Caco-2 (cell line): ENCODE data around the gene VPS41. TPM values are rescaled to one million over a fixed set of nuclear protein-coding genes. Genes with fewer than 3 reads are reported as not detected.

Source experiments
- BruUV-seq: library from RNA; stranded (reverse); fragments of 400-500 nt; replicated peaks from 2 replicates; lab custom pipeline; 2021; lab: Mats Ljungman, UMichigan
- CTCF ChIA-PET: fragments of 300-600 bp; sonication (Branson Sonifier 250); formaldehyde crosslinking; loops from one replicate; lab custom pipeline; 2022; ENCODE audit warnings: antibody characterized with exemption; lab: Charles Lee
- POLR2A ChIA-PET: fragments of 300-600 bp; sonication (Branson Sonifier 250); formaldehyde crosslinking; loops from one replicate; lab custom pipeline; 2022; ENCODE audit warnings: antibody characterized with exemption; lab: Charles Lee
- DNase-seq, 2 experiments: peaks; one replicate each; pipeline versions ENCODE4 v3.0.0 to v3.0.0-alpha.2; 2020 to 2022
- H3K27me3 ChIP-seq: replicated peaks from 2 replicates; pipeline ENCODE4 v1.6.0; 2011; ENCODE audit warnings: low read length; ENCODE audit not compliant: control insufficient read depth, insufficient read depth
- H3K36me3 ChIP-seq: 2 replicates; pipeline ENCODE4 v1.5.1; 2011; ENCODE audit warnings: low read length; ENCODE audit not compliant: control insufficient read depth, insufficient read depth
- H3K4me1 ChIP-seq: fragments of 250-450 bp; sonication (Bioruptor Pico); 2 replicates; pipeline ENCODE4 v1.5.1; 2020; ENCODE audit warnings: mild to moderate bottlenecking
- H3K4me3 ChIP-seq: 2 replicates; pipeline ENCODE4 v1.5.1; 2011; ENCODE audit warnings: low read depth, mild to moderate bottlenecking, control low read depth, low read length
- H3K9me3 ChIP-seq: fragments of 250-450 bp; sonication (Bioruptor Pico); 2 replicates; pipeline ENCODE4 v1.5.1; 2020; ENCODE audit warnings: mild to moderate bottlenecking, moderate library complexity
- H3K27ac Mint-ChIP-seq: one replicate; pipeline ENCODE4 v1.8.0; 2022; ENCODE audit warnings: mixed read lengths; ENCODE audit not compliant: unreplicated experiment
- H3K27me3 Mint-ChIP-seq: one replicate; pipeline ENCODE4 v1.8.0; 2022; ENCODE audit warnings: mixed read lengths; ENCODE audit not compliant: insufficient read depth, unreplicated experiment
- H3K36me3 Mint-ChIP-seq: one replicate; pipeline ENCODE4 v1.8.0; 2022; ENCODE audit warnings: mild to moderate bottlenecking, mixed read lengths; ENCODE audit not compliant: insufficient read depth, unreplicated experiment
- H3K4me1 Mint-ChIP-seq: one replicate; pipeline ENCODE4 v1.8.0; 2022; ENCODE audit warnings: low read depth, mixed read lengths; ENCODE audit not compliant: unreplicated experiment
- H3K4me3 Mint-ChIP-seq: one replicate; pipeline ENCODE4 v1.8.0; 2022; ENCODE audit warnings: mild to moderate bottlenecking, moderate library complexity, mixed read lengths; ENCODE audit not compliant: unreplicated experiment
- H3K9me3 Mint-ChIP-seq: one replicate; pipeline ENCODE4 v1.8.0; 2022; ENCODE audit warnings: mixed read lengths; ENCODE audit not compliant: unreplicated experiment
- CTCF ChIP-seq, 2 experiments: fragments of 200-600 bp in 1 of 2; IDR thresholded peaks; 1 replicate in 1 of 2; 2 replicates in 1 of 2; pipeline versions ENCODE4 v1.5.1 to v1.8.0; 2011 to 2022; ENCODE audit warnings: antibody characterized with exemption in 1 of 2, control low read depth in 1 of 2, inconsistent platforms in 1 of 2, low read depth in 1 of 2, low read length in 1 of 2, mild to moderate bottlenecking in 1 of 2, moderate library complexity in 1 of 2; ENCODE audit not compliant: insufficient read depth in 1 of 2, severe bottlenecking in 1 of 2, unreplicated experiment in 1 of 2
- intact Hi-C: fragments of 100-400 bp; cut with micrococcal nuclease; formaldehyde crosslinking; loops from one replicate; pipeline ENCODE4 v1.10.0; 2022; ENCODE audit not compliant: unreplicated experiment
- total RNA-seq: library from RNA; stranded (reverse); gene quantifications from 2 replicates; pipeline ENCODE4 v1.2.3, GENCODE V29; 2022

The VPS41 gene
- total RNA-seq, 1 experiment from 2014 or later: 86.9 TPM

- BruUV-seq: no TSS peak
- no peak overlapping the region for H3K27ac Mint-ChIP-seq
- no peaks in the 10 kb centered on the region for H3K9me3 Mint-ChIP-seq
- Histone ChIP-seq H3K4me1 (no peaks in the 10 kb centered on the region), H3K9me3 (no peaks in the 10 kb centered on the region), H3K4me3 (no peak overlapping the region), H3K36me3 (no peaks in the 10 kb centered on the region), H3K27me3 (no peaks in the 10 kb centered on the region)
- peaks cover 6% of the 10 kb centered on the region for H3K4me1 Mint-ChIP-seq
- H3K27me3 Mint-ChIP-seq: peaks cover 5% of the 10 kb centered on the region
- intact Hi-C loops: loop anchor here (10.0 kb wide), 2 partner anchors 257 to 417 kb away; no protein-coding TSS in a partner anchor
- H3K36me3 Mint-ChIP-seq: no peaks in the 10 kb centered on the region
- TF ChIP-seq CTCF (IDR thresholded peaks at IDR 0.05; ENCODE audit: insufficient read depth in 1 of 2, low read depth in 1 of 2, low read length in 1 of 2, severe bottlenecking in 1 of 2, unreplicated experiment in 1 of 2): no peak
- no peak for DNase-seq
- ChIA-PET CTCF (no interaction called here), POLR2A (no interaction called here)
- no peak overlapping the region for H3K4me3 Mint-ChIP-seq
Measured at GRCh38 chr7:38938001-38938485, 29.1 kb upstream of the VPS41 start.

- H3K4me1 Mint-ChIP-seq: peaks cover 6% of the 10 kb centered on the region
- Histone ChIP-seq H3K4me1 (no peaks in the 10 kb centered on the region), H3K4me3 (no peak overlapping the region), H3K9me3 (no peaks in the 10 kb centered on the region), H3K36me3 (no peaks in the 10 kb centered on the region), H3K27me3 (no peaks in the 10 kb centered on the region)
- CTCF ChIA-PET: no interaction called here
- no peaks in the 10 kb centered on the region for H3K9me3 Mint-ChIP-seq
- no peaks in the 10 kb centered on the region for H3K36me3 Mint-ChIP-seq
- TF ChIP-seq CTCF (IDR thresholded peaks at IDR 0.05; ENCODE audit: insufficient read depth in 1 of 2, low read depth in 1 of 2, low read length in 1 of 2, severe bottlenecking in 1 of 2, unreplicated experiment in 1 of 2): no peak
- BruUV-seq: no TSS peak
- no peak for DNase-seq
- POLR2A ChIA-PET: no interaction called here
- no peak overlapping the region for H3K4me3 Mint-ChIP-seq
- H3K27ac Mint-ChIP-seq: no peak overlapping the region
- intact Hi-C loops: loop anchor here (10.0 kb wide), 2 partner anchors 258 to 418 kb away; no protein-coding TSS in a partner anchor
- H3K27me3 Mint-ChIP-seq: peaks cover 5% of the 10 kb centered on the region
Measured at GRCh38 chr7:38936641-38937040, 27.6 kb upstream of the VPS41 start.

GRCh38 chr7:38934536-38934935 lies 25.5 kb upstream of the VPS41 start:
- Mint-ChIP-seq H3K36me3 (no peaks in the 10 kb centered on the region), H3K4me3 (no peak overlapping the region), H3K9me3 (peaks cover 2% of the 10 kb centered on the region), H3K27me3 (peaks cover 5% of the 10 kb centered on the region), H3K4me1 (peaks cover 7% of the 10 kb centered on the region), H3K27ac (no peak overlapping the region)
- peaks cover 10% of the 10 kb centered on the region for H3K4me1 ChIP-seq
- H3K36me3 ChIP-seq: no peaks in the 10 kb centered on the region
- H3K9me3 ChIP-seq: no peaks in the 10 kb centered on the region
- POLR2A ChIA-PET: no interaction called here
- no peak overlapping the region for H3K4me3 ChIP-seq
- CTCF ChIA-PET: no interaction called here
- DNase-seq: no peak
- intact Hi-C loops: loop anchor here (5.0 to 10.0 kb wide), 4 partner anchors 137 to 518 kb away; no protein-coding TSS in a partner anchor
- H3K27me3 ChIP-seq: no peaks in the 10 kb centered on the region
- TF ChIP-seq CTCF (IDR thresholded peaks at IDR 0.05; ENCODE audit: insufficient read depth in 1 of 2, low read depth in 1 of 2, low read length in 1 of 2, severe bottlenecking in 1 of 2, unreplicated experiment in 1 of 2): no peak
- BruUV-seq: no TSS peak
